Epithelial cell of alveolus of lung (primary cell): ENCODE results near the gene TAS2R31. TPM values are rescaled to one million over a fixed set of nuclear protein-coding genes. Genes with fewer than 3 reads are reported as not detected.

Experiments
- total RNA-seq: library from RNA; depleted of rRNA; stranded (reverse); fragments of >200 nt; gene quantifications from 2 replicates; pipeline ENCODE4 v1.2.1, GENCODE V29; 2015

Gene TAS2R31, protein sequence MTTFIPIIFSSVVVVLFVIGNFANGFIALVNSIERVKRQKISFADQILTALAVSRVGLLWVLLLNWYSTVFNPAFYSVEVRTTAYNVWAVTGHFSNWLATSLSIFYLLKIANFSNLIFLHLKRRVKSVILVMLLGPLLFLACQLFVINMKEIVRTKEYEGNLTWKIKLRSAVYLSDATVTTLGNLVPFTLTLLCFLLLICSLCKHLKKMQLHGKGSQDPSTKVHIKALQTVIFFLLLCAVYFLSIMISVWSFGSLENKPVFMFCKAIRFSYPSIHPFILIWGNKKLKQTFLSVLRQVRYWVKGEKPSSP
- total RNA-seq = 0.39 and 6.8 TPM in 2 replicates

DNA sequence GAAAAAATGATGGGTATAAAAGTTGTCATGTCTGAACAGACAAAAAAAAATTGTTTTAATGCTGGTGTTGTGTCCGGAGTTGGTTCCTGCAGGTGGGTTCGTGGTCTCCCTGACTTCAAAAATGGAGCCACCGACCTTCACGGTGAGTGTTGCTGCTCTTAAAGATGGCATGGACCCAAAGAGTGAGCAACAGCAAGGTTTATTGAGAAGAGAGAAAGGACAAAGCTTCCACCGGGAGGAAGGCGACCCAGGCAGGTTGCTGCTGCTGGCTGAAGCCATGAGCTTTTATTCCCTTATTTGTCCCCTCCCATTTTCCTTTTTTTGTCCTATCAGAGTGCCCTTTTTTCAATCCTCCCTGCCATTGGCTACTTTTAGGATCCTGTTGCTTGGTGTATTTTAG, at the start of gene TAS2R31:
Gene TAS2R31 (minus strand): TSS at position 101 of the 400 bp plus-strand sequence. CDS start 72 bp downstream, at position 29.

DNA sequence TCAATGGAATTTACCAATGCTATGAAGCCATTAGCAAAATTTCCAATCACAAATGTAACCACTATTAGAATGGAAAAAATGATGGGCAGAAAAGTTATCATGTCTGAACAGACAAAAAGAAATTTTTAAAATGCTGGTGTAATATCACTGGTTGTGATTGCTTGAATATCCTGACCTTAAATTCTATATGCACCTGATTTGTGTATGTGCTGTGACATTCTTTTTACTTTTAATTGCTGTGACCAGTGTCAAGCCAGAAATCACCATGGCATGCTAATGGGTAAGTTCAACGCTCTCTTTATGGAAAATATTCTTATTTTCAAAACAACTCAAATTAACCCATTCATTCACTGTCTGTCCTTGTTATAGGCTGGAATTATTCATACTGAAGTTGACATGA, 31.0 kb upstream of the TAS2R31 start, which contains the start of gene TAS2R46:
Gene TAS2R46 (minus strand): TSS at position 101 of the 400 bp plus-strand sequence. CDS start 0 bp downstream, at position 101.

DNA sequence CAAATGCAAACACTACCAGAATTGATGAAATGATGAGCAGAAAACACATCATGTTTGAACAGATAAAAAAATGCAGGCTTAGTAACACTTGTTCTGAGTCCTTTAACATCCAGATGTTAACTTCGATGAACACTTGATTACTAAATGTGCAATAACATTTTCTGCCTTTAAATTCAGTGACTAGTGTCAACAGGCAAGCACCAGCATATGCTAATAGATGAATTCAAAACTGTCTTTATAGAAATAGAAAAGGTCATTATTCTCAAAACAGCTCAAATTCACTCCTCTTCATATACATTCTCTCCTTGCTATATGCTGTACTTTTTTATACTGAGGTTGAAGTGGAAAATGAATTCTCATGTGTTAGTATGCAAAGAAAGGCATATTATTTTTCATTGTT, 8.7 kb downstream of the TAS2R31 start, which contains the start of gene TAS2R19:
Gene TAS2R19 (minus strand): TSS at position 101 of the 400 bp plus-strand sequence. CDS start 49 bp downstream, at position 52.

DNA sequence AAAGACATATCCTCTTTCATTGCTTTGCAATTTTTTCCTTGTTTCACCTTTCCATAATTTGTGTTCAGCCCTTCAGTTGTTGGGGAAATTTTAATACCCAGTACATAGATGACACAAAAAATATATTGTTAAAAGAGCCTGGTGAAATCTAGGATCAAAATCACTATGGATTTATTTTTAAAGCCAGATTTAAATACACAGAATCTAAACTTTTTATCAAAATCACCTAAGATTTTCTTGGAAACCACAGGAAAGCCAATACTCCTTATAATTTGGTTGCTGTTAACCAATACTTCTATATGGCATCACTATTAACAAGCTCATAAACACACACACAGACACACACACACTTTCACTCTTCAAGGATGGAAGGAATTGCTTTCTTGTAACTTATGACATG, 33.0 kb downstream of the TAS2R31 start, which contains the start of gene TAS2R20:
Gene TAS2R20 (minus strand): TSS at position 101 of the 400 bp plus-strand sequence. CDS start 429 bp downstream, outside the sequence.

DNA sequence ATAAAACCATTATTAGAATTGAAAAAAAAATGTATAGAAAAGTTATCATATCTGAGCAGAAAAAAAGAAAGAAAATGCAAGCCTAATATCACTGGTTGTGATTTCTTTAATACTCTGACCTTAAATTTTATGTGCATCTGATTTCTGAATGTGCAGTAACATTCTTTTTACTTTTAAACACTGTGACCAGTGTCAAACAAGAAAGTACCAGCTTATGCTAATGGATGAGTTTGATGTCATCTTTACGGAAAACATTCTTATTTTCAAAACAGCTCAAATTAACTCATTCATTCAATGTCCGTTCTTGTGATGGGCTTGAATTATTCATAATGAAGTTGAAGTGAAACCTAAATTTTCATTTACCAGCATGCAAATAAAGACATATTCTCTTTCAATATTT, 44.4 kb downstream of the TAS2R31 start, which contains the start of gene TAS2R50:
Gene TAS2R50 (minus strand): TSS at position 101 of the 400 bp plus-strand sequence. CDS start 52 bp downstream, at position 49.

Other genes starting within 250 kb of the TAS2R31 start
- gene TAS2R7, start 228.8 kb downstream of the TAS2R31 start, total RNA-seq = not detected in 2 replicates
- 0.08 TPM in 1 of 2 replicates, not detected in the other for gene TAS2R8, start 224.1 kb downstream of the TAS2R31 start, total RNA-seq
- not detected in 2 replicates for gene TAS2R9, start 221.2 kb downstream of the TAS2R31 start, total RNA-seq
- gene TAS2R10, start 205.0 kb downstream of the TAS2R31 start, total RNA-seq = 0.40 TPM in 1 of 2 replicates, not detected in the other
- 0.64 and 1.3 TPM in 2 replicates for gene PRR4, start 181.9 kb downstream of the TAS2R31 start, total RNA-seq
- gene PRH1, start 147.2 kb downstream of the TAS2R31 start, total RNA-seq = 2.7 and 4.9 TPM in 2 replicates
- gene TAS2R13, start 121.8 kb downstream of the TAS2R31 start, total RNA-seq = under 0.01 and 2.8 TPM in 2 replicates
- gene PRH2, start 102.2 kb downstream of the TAS2R31 start, total RNA-seq = 0.13 and 0.48 TPM in 2 replicates
- gene TAS2R14, start 92.1 kb downstream of the TAS2R31 start, total RNA-seq = 0.56 and 1.9 TPM in 2 replicates
- gene TAS2R50, start 44.5 kb downstream of the TAS2R31 start, total RNA-seq = 0.13 and 0.16 TPM in 2 replicates
- gene TAS2R20, start 33.1 kb downstream of the TAS2R31 start, total RNA-seq = 0.64 and 0.65 TPM in 2 replicates
- 0.40 TPM in 1 of 2 replicates, not detected in the other for gene TAS2R19, start 8.8 kb downstream of the TAS2R31 start, total RNA-seq
- 2.8 TPM in 1 of 2 replicates, not detected in the other for gene TAS2R46, start 30.9 kb upstream of the TAS2R31 start, total RNA-seq
- gene TAS2R43, start 60.9 kb upstream of the TAS2R31 start, total RNA-seq = 0.13 TPM in 1 of 2 replicates, not detected in the other
- 0.78 and 1.7 TPM in 2 replicates for gene TAS2R30, start 103.2 kb upstream of the TAS2R31 start, total RNA-seq
- gene SMIM10L1, start 139.8 kb upstream of the TAS2R31 start, total RNA-seq = 7.8 and 8.9 TPM in 2 replicates
- gene TAS2R42, start 155.5 kb upstream of the TAS2R31 start, total RNA-seq = not detected in 2 replicates
- not detected in 2 replicates for gene PRB3, start 238.3 kb upstream of the TAS2R31 start, total RNA-seq